ENCODE data around the gene FECH. TPM values are rescaled to one million over a fixed set of nuclear protein-coding genes. Genes with fewer than 3 reads are reported as not detected.

Gene FECH
- total and polyA plus RNA-seq, 9 of the 15 experiments (the other 6 are each of a cell fraction or from before 2014, with no cell fraction given) = 19.8 to 170 (median 56.8) TPM

DNA sequence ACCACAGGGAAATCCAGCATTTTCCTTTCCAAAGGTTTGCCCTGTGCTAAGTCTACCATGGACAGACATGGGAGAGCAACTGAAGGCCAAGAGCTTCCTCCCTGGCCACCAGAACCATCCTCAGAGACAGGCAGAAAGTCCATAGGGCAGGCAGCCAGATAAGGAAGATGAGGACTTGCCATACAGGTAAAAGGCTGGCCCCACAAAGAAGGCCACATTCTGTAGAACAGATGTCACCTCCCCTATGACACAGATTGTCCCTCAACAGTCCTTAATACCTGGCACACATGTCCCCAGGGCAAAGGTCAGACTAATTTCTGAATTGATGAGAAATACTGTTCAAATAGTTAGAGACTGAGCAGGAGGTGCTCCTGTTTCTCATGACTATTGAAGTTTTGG lies 52.0 kb downstream of the FECH start:
- H3K27ac ChIP-seq (ENCODE audit: extremely low read depth, low read depth, low read length) = no peak overlapping the region
- in situ Hi-C loops (cut with MboI) = no loop called here
- H3K36me3 ChIP-seq (ENCODE audit: control insufficient read depth, insufficient read depth, low read length) = no peaks in the 10 kb centered on the region
- no peaks in the 10 kb centered on the region for H4K20me1 ChIP-seq (replicated peaks; ENCODE audit: control insufficient read depth, insufficient read depth, low read length)
- H2AFZ ChIP-seq (ENCODE audit: low read depth, low read length) = no peak overlapping the region
- H3K79me2 ChIP-seq (ENCODE audit: control insufficient read depth, insufficient read depth, low read length) = no peaks in the 10 kb centered on the region
- no peaks in the 10 kb centered on the region; a peak in 2 of 5 replicates for H3K4me1 ChIP-seq (replicated peaks in 1 of 2; ENCODE audit: control insufficient read depth in 2 of 2, insufficient read depth in 2 of 2, low read length in 2 of 2)
- H3K9me3 ChIP-seq (replicated peaks; ENCODE audit: control insufficient read depth, insufficient read depth, low read depth, low read length) = no peaks in the 10 kb centered on the region
- H3K4me2 ChIP-seq (ENCODE audit: insufficient read depth, low read length) = no peak overlapping the region
- DNase-seq (ENCODE audit: extremely low read depth in 1 of 4, low spot score in 3 of 4) = no peak
- no peak overlapping the region for H3K4me3 ChIP-seq
- intact Hi-C loops (cut with micrococcal nuclease) = no loop called here
- ATAC-seq = no peak
- no TSS peak for BruUV-seq (replicated peaks)
- ChIA-PET CTCF (ENCODE audit: low intra/inter-chr PET ratio) (no interaction called here), POLR2A (no interaction called here)
- FAIRE-seq = no peak
- no peaks in the 10 kb centered on the region for H3K9me1 ChIP-seq (ENCODE audit: control insufficient read depth, insufficient read depth, low read length)
- H3K27me3 ChIP-seq (ENCODE audit: control insufficient read depth in 2 of 2, insufficient read depth in 2 of 2, low read length in 2 of 2) = peaks cover 0 to 14% of the 10 kb centered on the region in 2 experiments; a peak in 2 of 5 replicates
- TF ChIP-seq SOX6 (IDR thresholded peaks at IDR 0.05) (no peak), ZNF197 (CRISPR knock-in tag; IDR thresholded peaks at IDR 0.05; ENCODE audit: low read depth) (no peak), TCFL5 (CRISPR knock-in tag; conservative IDR thresholded peaks at IDR 0.05) (no peak)
- TF ChIP-seq, protein P1, sequence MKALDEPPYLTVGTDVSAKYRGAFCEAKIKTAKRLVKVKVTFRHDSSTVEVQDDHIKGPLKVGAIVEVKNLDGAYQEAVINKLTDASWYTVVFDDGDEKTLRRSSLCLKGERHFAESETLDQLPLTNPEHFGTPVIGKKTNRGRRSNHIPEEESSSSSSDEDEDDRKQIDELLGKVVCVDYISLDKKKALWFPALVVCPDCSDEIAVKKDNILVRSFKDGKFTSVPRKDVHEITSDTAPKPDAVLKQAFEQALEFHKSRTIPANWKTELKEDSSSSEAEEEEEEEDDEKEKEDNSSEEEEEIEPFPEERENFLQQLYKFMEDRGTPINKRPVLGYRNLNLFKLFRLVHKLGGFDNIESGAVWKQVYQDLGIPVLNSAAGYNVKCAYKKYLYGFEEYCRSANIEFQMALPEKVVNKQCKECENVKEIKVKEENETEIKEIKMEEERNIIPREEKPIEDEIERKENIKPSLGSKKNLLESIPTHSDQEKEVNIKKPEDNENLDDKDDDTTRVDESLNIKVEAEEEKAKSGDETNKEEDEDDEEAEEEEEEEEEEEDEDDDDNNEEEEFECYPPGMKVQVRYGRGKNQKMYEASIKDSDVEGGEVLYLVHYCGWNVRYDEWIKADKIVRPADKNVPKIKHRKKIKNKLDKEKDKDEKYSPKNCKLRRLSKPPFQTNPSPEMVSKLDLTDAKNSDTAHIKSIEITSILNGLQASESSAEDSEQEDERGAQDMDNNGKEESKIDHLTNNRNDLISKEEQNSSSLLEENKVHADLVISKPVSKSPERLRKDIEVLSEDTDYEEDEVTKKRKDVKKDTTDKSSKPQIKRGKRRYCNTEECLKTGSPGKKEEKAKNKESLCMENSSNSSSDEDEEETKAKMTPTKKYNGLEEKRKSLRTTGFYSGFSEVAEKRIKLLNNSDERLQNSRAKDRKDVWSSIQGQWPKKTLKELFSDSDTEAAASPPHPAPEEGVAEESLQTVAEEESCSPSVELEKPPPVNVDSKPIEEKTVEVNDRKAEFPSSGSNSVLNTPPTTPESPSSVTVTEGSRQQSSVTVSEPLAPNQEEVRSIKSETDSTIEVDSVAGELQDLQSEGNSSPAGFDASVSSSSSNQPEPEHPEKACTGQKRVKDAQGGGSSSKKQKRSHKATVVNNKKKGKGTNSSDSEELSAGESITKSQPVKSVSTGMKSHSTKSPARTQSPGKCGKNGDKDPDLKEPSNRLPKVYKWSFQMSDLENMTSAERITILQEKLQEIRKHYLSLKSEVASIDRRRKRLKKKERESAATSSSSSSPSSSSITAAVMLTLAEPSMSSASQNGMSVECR (CRISPR knock-in tag; IDR thresholded peaks at IDR 0.05) = no peak
- TF ChIP-seq, protein P2, sequence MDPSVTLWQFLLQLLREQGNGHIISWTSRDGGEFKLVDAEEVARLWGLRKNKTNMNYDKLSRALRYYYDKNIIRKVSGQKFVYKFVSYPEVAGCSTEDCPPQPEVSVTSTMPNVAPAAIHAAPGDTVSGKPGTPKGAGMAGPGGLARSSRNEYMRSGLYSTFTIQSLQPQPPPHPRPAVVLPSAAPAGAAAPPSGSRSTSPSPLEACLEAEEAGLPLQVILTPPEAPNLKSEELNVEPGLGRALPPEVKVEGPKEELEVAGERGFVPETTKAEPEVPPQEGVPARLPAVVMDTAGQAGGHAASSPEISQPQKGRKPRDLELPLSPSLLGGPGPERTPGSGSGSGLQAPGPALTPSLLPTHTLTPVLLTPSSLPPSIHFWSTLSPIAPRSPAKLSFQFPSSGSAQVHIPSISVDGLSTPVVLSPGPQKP (CRISPR knock-in tag; IDR thresholded peaks at IDR 0.05) = no peak
- TF ChIP-seq, protein P3, sequence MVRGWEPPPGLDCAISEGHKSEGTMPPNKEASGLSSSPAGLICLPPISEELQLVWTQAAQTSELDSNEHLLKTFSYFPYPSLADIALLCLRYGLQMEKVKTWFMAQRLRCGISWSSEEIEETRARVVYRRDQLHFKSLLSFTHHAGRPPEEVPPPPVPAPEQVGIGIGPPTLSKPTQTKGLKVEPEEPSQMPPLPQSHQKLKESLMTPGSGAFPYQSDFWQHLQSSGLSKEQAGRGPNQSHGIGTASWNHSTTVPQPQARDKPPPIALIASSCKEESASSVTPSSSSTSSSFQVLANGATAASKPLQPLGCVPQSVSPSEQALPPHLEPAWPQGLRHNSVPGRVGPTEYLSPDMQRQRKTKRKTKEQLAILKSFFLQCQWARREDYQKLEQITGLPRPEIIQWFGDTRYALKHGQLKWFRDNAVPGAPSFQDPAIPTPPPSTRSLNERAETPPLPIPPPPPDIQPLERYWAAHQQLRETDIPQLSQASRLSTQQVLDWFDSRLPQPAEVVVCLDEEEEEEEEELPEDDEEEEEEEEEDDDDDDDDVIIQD (CRISPR knock-in tag; IDR thresholded peaks at IDR 0.05) = no peak
- TF ChIP-seq, protein P4, sequence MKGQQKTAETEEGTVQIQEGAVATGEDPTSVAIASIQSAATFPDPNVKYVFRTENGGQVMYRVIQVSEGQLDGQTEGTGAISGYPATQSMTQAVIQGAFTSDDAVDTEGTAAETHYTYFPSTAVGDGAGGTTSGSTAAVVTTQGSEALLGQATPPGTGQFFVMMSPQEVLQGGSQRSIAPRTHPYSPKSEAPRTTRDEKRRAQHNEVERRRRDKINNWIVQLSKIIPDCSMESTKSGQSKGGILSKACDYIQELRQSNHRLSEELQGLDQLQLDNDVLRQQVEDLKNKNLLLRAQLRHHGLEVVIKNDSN (CRISPR knock-in tag; IDR thresholded peaks at IDR 0.05) = no peak
- no peak overlapping the region for H3K9ac ChIP-seq (ENCODE audit: insufficient read depth in 1 of 2, low read depth in 2 of 2, low read length in 2 of 2)
